ENCODE measurements around the gene SH3BGRL2. TPM values are rescaled to one million over a fixed set of nuclear protein-coding genes. Genes with fewer than 3 reads are reported as not detected.

The SH3BGRL2 gene
- total RNA-seq, 4 donors from 2014 or later = 25.5 to 65.3 (median 48.8) TPM

DNA sequence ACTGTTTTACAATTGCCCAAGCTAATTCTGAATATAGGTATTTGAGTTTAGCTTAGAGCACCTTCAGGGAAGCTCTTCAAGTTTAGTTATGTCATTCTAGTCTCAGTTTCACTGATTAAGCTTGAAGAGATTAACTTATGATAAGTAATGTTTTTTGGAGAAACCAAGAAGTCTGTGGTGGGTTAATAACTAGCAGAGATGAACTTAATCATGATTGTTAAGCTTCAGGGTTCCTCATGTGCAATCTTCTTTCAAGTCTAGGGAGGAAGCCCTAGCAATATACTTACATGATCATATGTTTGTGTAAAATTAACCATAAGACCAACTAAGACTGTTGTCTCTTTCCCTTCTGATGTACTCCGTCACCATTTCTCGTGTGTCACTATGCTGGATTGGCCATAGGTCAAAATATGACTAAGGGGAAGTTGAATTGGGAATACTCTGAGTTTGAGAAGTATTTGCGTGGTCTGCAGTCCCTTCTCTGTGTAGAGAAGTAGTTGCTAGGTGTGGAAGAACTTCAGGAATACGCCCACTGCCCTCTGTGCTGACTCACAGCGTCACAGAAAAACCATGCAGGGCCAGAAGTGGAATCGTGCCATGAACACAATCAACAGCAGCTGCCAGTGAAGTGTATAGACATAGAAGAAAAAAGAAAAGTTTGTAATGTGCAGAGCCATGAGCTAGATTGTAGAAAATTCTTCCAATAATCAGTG lies 88.3 kb downstream of the SH3BGRL2 start:
- Histone ChIP-seq H3K36me3 (no peaks in the 10 kb centered on the region), H3K4me1 (no peaks in the 10 kb centered on the region), H3K27me3 (no peaks in the 10 kb centered on the region), H3K27ac (no peak overlapping the region), H3K4me3 (no peak overlapping the region), H3K9me3 (no peaks in the 10 kb centered on the region)
- DNase-seq (ENCODE audit: low spot score in 2 of 2) = no peak
- 63 to 76% methylated on average over 6 of the region's 6 CpGs for WGBS, 2 donors
- TF ChIP-seq POLR2A (IDR thresholded peaks at IDR 0.05) (no peak), EP300 (IDR thresholded peaks at IDR 0.05) (no peak)
- TF ChIP-seq, protein P1, sequence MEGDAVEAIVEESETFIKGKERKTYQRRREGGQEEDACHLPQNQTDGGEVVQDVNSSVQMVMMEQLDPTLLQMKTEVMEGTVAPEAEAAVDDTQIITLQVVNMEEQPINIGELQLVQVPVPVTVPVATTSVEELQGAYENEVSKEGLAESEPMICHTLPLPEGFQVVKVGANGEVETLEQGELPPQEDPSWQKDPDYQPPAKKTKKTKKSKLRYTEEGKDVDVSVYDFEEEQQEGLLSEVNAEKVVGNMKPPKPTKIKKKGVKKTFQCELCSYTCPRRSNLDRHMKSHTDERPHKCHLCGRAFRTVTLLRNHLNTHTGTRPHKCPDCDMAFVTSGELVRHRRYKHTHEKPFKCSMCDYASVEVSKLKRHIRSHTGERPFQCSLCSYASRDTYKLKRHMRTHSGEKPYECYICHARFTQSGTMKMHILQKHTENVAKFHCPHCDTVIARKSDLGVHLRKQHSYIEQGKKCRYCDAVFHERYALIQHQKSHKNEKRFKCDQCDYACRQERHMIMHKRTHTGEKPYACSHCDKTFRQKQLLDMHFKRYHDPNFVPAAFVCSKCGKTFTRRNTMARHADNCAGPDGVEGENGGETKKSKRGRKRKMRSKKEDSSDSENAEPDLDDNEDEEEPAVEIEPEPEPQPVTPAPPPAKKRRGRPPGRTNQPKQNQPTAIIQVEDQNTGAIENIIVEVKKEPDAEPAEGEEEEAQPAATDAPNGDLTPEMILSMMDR (IDR thresholded peaks at IDR 0.05) = no peak

- Histone ChIP-seq H3K36me3 (no peaks in the 10 kb centered on the region), H3K4me3 (no peak overlapping the region), H3K9me3 (no peaks in the 10 kb centered on the region), H3K4me1 (no peaks in the 10 kb centered on the region), H3K27ac (no peak overlapping the region), H3K27me3 (no peaks in the 10 kb centered on the region)
- no peak for DNase-seq (ENCODE audit: low spot score in 2 of 2)
- WGBS, 2 donors = 58 to 71% methylated on average over 2 of the region's 2 CpGs
- TF ChIP-seq POLR2A (IDR thresholded peaks at IDR 0.05) (no peak), EP300 (IDR thresholded peaks at IDR 0.05) (no peak)
- TF ChIP-seq, protein P1 (IDR thresholded peaks at IDR 0.05) = no peak
These were observed 93.7 kb downstream of the SH3BGRL2 start for GRCh38 chr6:79724816-79725215.

GRCh38 chr6:79731471-79731870 lies 100.3 kb downstream of the SH3BGRL2 start:
- H3K9me3 ChIP-seq = no peaks in the 10 kb centered on the region
- no peaks in the 10 kb centered on the region for H3K36me3 ChIP-seq
- H3K27ac ChIP-seq = no peak overlapping the region
- TF ChIP-seq, protein P1 (IDR thresholded peaks at IDR 0.05) = no peak
- no peak for TF ChIP-seq POLR2A (IDR thresholded peaks at IDR 0.05)
- TF ChIP-seq EP300 (IDR thresholded peaks at IDR 0.05) = no peak
- DNase-seq (ENCODE audit: low spot score in 2 of 2) = no peak
- H3K4me3 ChIP-seq = no peak overlapping the region
- H3K4me1 ChIP-seq = no peaks in the 10 kb centered on the region
- 85 to 92% methylated on average over 4 of the region's 4 CpGs for WGBS, 2 donors
- H3K27me3 ChIP-seq = no peaks in the 10 kb centered on the region

DNA sequence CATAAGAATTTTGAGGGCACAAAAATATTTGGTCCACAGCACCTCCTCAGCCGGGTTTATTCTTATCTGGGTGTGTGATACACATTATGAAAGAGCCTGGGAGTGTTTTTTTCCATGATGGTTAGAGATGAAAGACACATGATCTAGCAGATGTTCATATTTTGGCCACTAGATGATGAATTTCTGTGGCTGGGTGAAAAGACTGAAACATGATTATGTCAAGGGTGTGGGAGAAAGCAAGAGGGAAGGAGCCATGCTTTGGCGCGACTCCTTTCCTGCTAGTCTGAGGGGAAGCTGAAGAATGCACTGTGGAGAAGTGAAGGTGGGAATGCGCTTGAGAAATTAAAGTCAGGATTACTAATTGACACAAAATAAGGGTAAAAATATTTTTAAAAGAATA lies 102.3 kb downstream of the SH3BGRL2 start:
- no peaks in the 10 kb centered on the region for H3K36me3 ChIP-seq
- WGBS, 2 donors = 90% methylated on average over 4 of the region's 4 CpGs

DNA sequence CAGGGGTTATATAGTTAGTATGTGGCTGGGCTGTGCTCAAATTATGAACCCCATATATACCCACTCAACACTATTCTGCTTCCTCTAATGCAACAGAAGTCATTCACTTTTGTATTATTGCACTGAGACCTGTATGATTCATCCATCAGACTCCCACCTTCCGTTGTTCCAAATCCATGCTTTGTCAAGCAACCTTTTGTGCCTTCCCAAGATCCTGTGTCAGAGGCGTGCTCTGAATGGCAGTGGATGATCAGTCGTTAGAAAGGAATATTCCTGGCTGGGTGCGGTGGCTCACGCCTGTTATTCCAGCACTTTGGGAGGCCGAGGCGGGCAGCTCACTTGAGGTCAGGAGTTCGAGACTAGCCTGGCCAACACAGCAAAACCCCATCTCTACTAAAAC lies 103.2 kb downstream of the SH3BGRL2 start:
- no peak for DNase-seq (ENCODE audit: low spot score in 2 of 2)
- 96 to 97% methylated on average over 8 of the region's 8 CpGs for WGBS, 2 donors
- no peak overlapping the region for H3K4me3 ChIP-seq
- no peak overlapping the region for H3K27ac ChIP-seq
- H3K4me1 ChIP-seq = peaks cover 0 to 12% (median 0%) of the 10 kb centered on the region in 4 donors
- peaks cover 0 to 7% (median 0%) of the 10 kb centered on the region in 4 donors for H3K9me3 ChIP-seq
- TF ChIP-seq EP300 (IDR thresholded peaks at IDR 0.05) = no peak
- TF ChIP-seq, protein P1 (IDR thresholded peaks at IDR 0.05) = no peak
- H3K36me3 ChIP-seq = no peaks in the 10 kb centered on the region
- H3K27me3 ChIP-seq = no peaks in the 10 kb centered on the region

More for the DNA sequence above, 102.3 kb downstream of the SH3BGRL2 start:
- Histone ChIP-seq H3K9me3 (peaks cover 0 to 3% (median 0%) of the 10 kb centered on the region in 4 donors), H3K27me3 (no peaks in the 10 kb centered on the region), H3K4me1 (peaks cover 0 to 12% (median 0%) of the 10 kb centered on the region in 4 donors), H3K27ac (no peak overlapping the region), H3K4me3 (no peak overlapping the region)
- no peak for DNase-seq (ENCODE audit: low spot score in 2 of 2)
- TF ChIP-seq EP300 (IDR thresholded peaks at IDR 0.05) (no peak), POLR2A (IDR thresholded peaks at IDR 0.05) (no peak)
- TF ChIP-seq, protein P1 (IDR thresholded peaks at IDR 0.05) = no peak
